Endothelial cell of umbilical vein (primary cell): ENCODE data around the gene RNF10. TPM values are rescaled to one million over a fixed set of nuclear protein-coding genes. Genes with fewer than 3 reads are reported as not detected.
"Not testable (repeated sequence)": the region's sequence is repeated elsewhere in the genome, so short reads cannot be mapped to it uniquely, and the experiment has no call there.

Experiments used
- BruUV-seq: library from RNA; stranded (reverse); fragments of 400-500 nt; replicated peaks from 2 replicates; lab custom pipeline; 2021; lab: Mats Ljungman, UMichigan
- CTCF ChIA-PET: fragments of 300-600, 350-600 bp; sonication (Branson Sonifier 250); formaldehyde crosslinking; loops from one replicate; lab custom pipeline; 2021; ENCODE audit warnings: antibody characterized with exemption, inconsistent platforms; lab: Charles Lee
- POLR2A ChIA-PET: fragments of 300-600, 350-600 bp; sonication (Branson Sonifier 250); formaldehyde crosslinking; loops from one replicate; lab custom pipeline; 2021; ENCODE audit warnings: antibody characterized with exemption, inconsistent platforms; lab: Charles Lee
- DNase-seq: peaks from one replicate; pipeline ENCODE4 v3.0.0-alpha.2; 2011; ENCODE audit warnings: low read depth, low spot score
- FAIRE-seq: peaks from 2 replicates; lab custom pipeline; 2011; peaks lifted over from hg19 to GRCh38; lab: Jason Lieb, UNC
- H2AFZ ChIP-seq: 2 replicates; pipeline ENCODE4 v1.6.0; 2012; ENCODE audit warnings: low read depth, low read length, control low read depth, inconsistent platforms
- H3K27ac ChIP-seq: 2 replicates; pipeline ENCODE4 v1.5.1; 2011; ENCODE audit warnings: low read depth, mild to moderate bottlenecking, control low read depth, low read length, moderate library complexity; ENCODE audit not compliant: insufficient read depth
- H3K27me3 ChIP-seq, 2 experiments: 2 replicates each; pipeline versions ENCODE4 v1.6.0 to v1.6.1; 2011; ENCODE audit warnings: low read length in 2 of 2, mixed read lengths in 1 of 2; ENCODE audit not compliant: control insufficient read depth in 2 of 2, insufficient read depth in 2 of 2
- H3K36me3 ChIP-seq, 2 experiments: 2 replicates in 1 of 2; 3 replicates in 1 of 2; pipeline ENCODE4 v1.5.1; 2011; ENCODE audit warnings: low read length in 2 of 2, mild to moderate bottlenecking in 1 of 2, moderate library complexity in 1 of 2; ENCODE audit not compliant: control insufficient read depth in 2 of 2, insufficient read depth in 2 of 2; ENCODE audit errors: extremely low read depth in 1 of 2
- H3K4me1 ChIP-seq: 3 replicates; pipeline ENCODE4 v1.5.1; 2011; ENCODE audit warnings: mild to moderate bottlenecking, low read length; ENCODE audit not compliant: control insufficient read depth, insufficient read depth; ENCODE audit errors: extremely low read depth
- H3K4me2 ChIP-seq: 2 replicates; pipeline ENCODE4 v1.6.1; 2011; ENCODE audit warnings: low read length, control low read depth, mixed read lengths; ENCODE audit not compliant: insufficient read depth
- H3K4me3 ChIP-seq, 3 experiments: fragments of 200-600 bp in 1 of 3; sonication (generic), shearing (Covaris generic) in 1 of 3; replicated peaks in 1 of 3; 2 replicates each; pipeline ENCODE4 v1.5.1; 2011 to 2016; ENCODE audit warnings: control low read depth in 3 of 3, low read length in 3 of 3, mild to moderate bottlenecking in 2 of 3, inconsistent platforms in 1 of 3, low read depth in 1 of 3, moderate library complexity in 1 of 3; ENCODE audit not compliant: insufficient read depth in 1 of 3
- H3K79me2 ChIP-seq: 2 replicates; pipeline ENCODE4 v1.6.0; 2012; ENCODE audit warnings: low read length, inconsistent platforms; ENCODE audit not compliant: control insufficient read depth, insufficient read depth
- H3K9ac ChIP-seq: replicated peaks from 2 replicates; pipeline ENCODE3; 2011; ENCODE audit warnings: low read length, control low read depth; ENCODE audit not compliant: insufficient read depth; ENCODE audit errors: extremely low read depth
- H3K9me1 ChIP-seq: replicated peaks from 3 replicates; pipeline ENCODE4 v1.6.0; 2011; ENCODE audit warnings: mild to moderate bottlenecking, low read length; ENCODE audit not compliant: control insufficient read depth, insufficient read depth; ENCODE audit errors: extremely low read depth
- H3K9me3 ChIP-seq: replicated peaks from 2 replicates; pipeline ENCODE4 v1.5.1; 2012; ENCODE audit warnings: low read length, inconsistent platforms; ENCODE audit not compliant: control insufficient read depth, insufficient read depth
- H4K20me1 ChIP-seq: replicated peaks from 2 replicates; pipeline ENCODE3; 2011; ENCODE audit warnings: mild to moderate bottlenecking, low read length; ENCODE audit not compliant: control insufficient read depth, insufficient read depth; ENCODE audit errors: extremely low read depth
- CTCF ChIP-seq, 2 donors: IDR thresholded peaks; 1 replicate in 1 of 2; 2 replicates in 1 of 2; pipeline ENCODE4 v1.5.1; 2011; ENCODE audit warnings: low read length in 2 of 2, mild to moderate bottlenecking in 2 of 2, moderate library complexity in 2 of 2, control low read depth in 1 of 2, inconsistent platforms in 1 of 2, low read depth in 1 of 2; ENCODE audit not compliant: insufficient read depth in 1 of 2; ENCODE audit errors: extremely low read depth in 1 of 2
- EZH2 ChIP-seq: IDR thresholded peaks from 2 replicates; pipeline ENCODE4 v1.6.1; 2012; ENCODE audit warnings: borderline replicate concordance, low read depth, mild to moderate bottlenecking, moderate library complexity, low read length, inconsistent platforms; ENCODE audit not compliant: severe bottlenecking
- FOS ChIP-seq: IDR thresholded peaks from 2 replicates; pipeline ENCODE4 v1.6.1; 2011; ENCODE audit warnings: mild to moderate bottlenecking, low read length, moderate library complexity, borderline replicate concordance; ENCODE audit not compliant: insufficient read depth
- GATA2 ChIP-seq: IDR thresholded peaks from 2 replicates; pipeline ENCODE4 v1.7.0; 2011; ENCODE audit warnings: low read depth, mild to moderate bottlenecking, moderate library complexity, mixed read lengths, low read length; ENCODE audit not compliant: insufficient read length, insufficient read depth
- JUN ChIP-seq: IDR thresholded peaks from 2 replicates; pipeline ENCODE4 v1.6.1; 2011; ENCODE audit warnings: borderline replicate concordance, low read depth; ENCODE audit not compliant: insufficient read length, insufficient read depth
- MAX ChIP-seq: IDR thresholded peaks from 2 replicates; pipeline ENCODE4 v1.6.1; 2011; ENCODE audit not compliant: insufficient read depth, insufficient read length
- MYC ChIP-seq: IDR thresholded peaks from one replicate; pipeline ENCODE4 v1.6.1; 2011; ENCODE audit warnings: mild to moderate bottlenecking, low read depth, low read length
- POLR2A ChIP-seq: IDR thresholded peaks from 2 replicates; pipeline ENCODE4 v1.6.1; 2012; ENCODE audit warnings: low read depth, mild to moderate bottlenecking, control low read depth, low read length
- POLR2AphosphoS5 ChIP-seq: IDR thresholded peaks from 2 replicates; pipeline ENCODE4 v1.6.1; 2012; ENCODE audit warnings: low read depth, mild to moderate bottlenecking, control low read depth, low read length, moderate library complexity; ENCODE audit not compliant: insufficient read depth
- dilution Hi-C: fragments of 300-500 bp; cut with MboI; formaldehyde crosslinking; loops from one replicate; pipeline ENCODE4 v1.15.0; 2019; ENCODE audit warnings: low sequenced_read_pairs; ENCODE audit not compliant: extremely low pct_ligation_motif_present
- intact Hi-C: fragments of 100-400 bp; cut with micrococcal nuclease; formaldehyde crosslinking; loops from one replicate; pipeline ENCODE4 v1.10.0; 2022
- polyA plus RNA-seq, 4 experiments: library from polyadenylated mRNA; depleted of rRNA in 3 of 4; stranded (reverse) in 3 of 4; unstranded in 1 of 4; fragments of >200 nt; gene quantifications; 2 replicates each; pipeline versions ENCODE4 v1.2.1 to v1.2.3, GENCODE V29; 2011 to 2012; ENCODE audit warnings: missing spikeins in 1 of 4
- total RNA-seq: library from RNA; stranded (reverse); gene quantifications from 2 replicates; pipeline ENCODE4 v1.2.3, GENCODE V29; 2021

RNF10 gene
- total and polyA plus RNA-seq, 2 donors (not counting 3 experiments of a cell fraction or from before 2014, with no cell fraction given): 120 to 236 TPM

- DNase-seq: no peak
- no peak overlapping the region for H3K4me3 ChIP-seq
- H3K4me1 ChIP-seq: no peaks in the 10 kb centered on the region
- intact Hi-C loops: no loop called here
- dilution Hi-C loops: no loop called here
- no peaks in the 10 kb centered on the region for H4K20me1 ChIP-seq
- no TSS peak for BruUV-seq
- ChIA-PET POLR2A (no interaction called here), CTCF (no interaction called here)
- no peak for TF ChIP-seq POLR2A
- TF ChIP-seq FOS: no peak
- no peak for TF ChIP-seq GATA2
- no peak for TF ChIP-seq EZH2
- TF ChIP-seq JUN: no peak
- no peak for TF ChIP-seq MYC
- no peak for TF ChIP-seq POLR2AphosphoS5
- TF ChIP-seq MAX: no peak
- no peak for TF ChIP-seq CTCF (IDR thresholded peaks at IDR 0.05; ENCODE audit: extremely low read depth in 1 of 2, insufficient read depth in 1 of 2, low read depth in 1 of 2, low read length in 2 of 2)
- no peaks in the 10 kb centered on the region for H3K79me2 ChIP-seq
- no peak overlapping the region for H3K27ac ChIP-seq
- H3K36me3 ChIP-seq: no peaks in the 10 kb centered on the region
- no peak overlapping the region for H3K4me2 ChIP-seq
- no peak overlapping the region for H3K9ac ChIP-seq
- peaks cover 5 to 16% of the 10 kb centered on the region in 2 experiments for H3K27me3 ChIP-seq
- no peak overlapping the region for H2AFZ ChIP-seq
- H3K9me1 ChIP-seq: no peaks in the 10 kb centered on the region
- H3K9me3 ChIP-seq: no peaks in the 10 kb centered on the region
- no peak for FAIRE-seq
These were observed 80.7 kb downstream of the RNF10 start for GRCh38 chr12:120614848-120615247.

- H3K9me1 ChIP-seq, CTCF ChIA-PET, H3K9ac ChIP-seq, POLR2A ChIA-PET, H3K27ac ChIP-seq, H3K4me2 ChIP-seq, FAIRE-seq, H3K4me1 ChIP-seq, H3K9me3 ChIP-seq, H3K4me3 ChIP-seq, dilution Hi-C loops, DNase-seq, H2AFZ ChIP-seq, H3K36me3 ChIP-seq, intact Hi-C loops, H3K79me2 ChIP-seq, BruUV-seq, H4K20me1 ChIP-seq: not testable (repeated sequence)
- H3K27me3 ChIP-seq: peaks cover 5 to 13% of the 10 kb centered on the region in 2 experiments
These were observed 83.0 kb downstream of the RNF10 start for GRCh38 chr12:120617193-120617592.

- H3K4me1 ChIP-seq, BruUV-seq, H4K20me1 ChIP-seq, DNase-seq, H3K9me1 ChIP-seq, H3K4me2 ChIP-seq, H3K9ac ChIP-seq, H3K36me3 ChIP-seq, dilution Hi-C loops, H3K27ac ChIP-seq, H2AFZ ChIP-seq, CTCF ChIA-PET, H3K4me3 ChIP-seq, POLR2A ChIA-PET, H3K9me3 ChIP-seq, FAIRE-seq, H3K79me2 ChIP-seq, intact Hi-C loops: not testable (repeated sequence)
- peaks cover 5 to 13% of the 10 kb centered on the region in 2 experiments for H3K27me3 ChIP-seq
These were observed 83.6 kb downstream of the RNF10 start for GRCh38 chr12:120617767-120618166.
